ENCODE data around the gene GAS2L2. TPM values are rescaled to one million over a fixed set of nuclear protein-coding genes. Genes with fewer than 3 reads are reported as not detected.

The GAS2L2 gene
- total RNA-seq, 1 donor from 2014 or later, result 0.07 TPM

DNA sequence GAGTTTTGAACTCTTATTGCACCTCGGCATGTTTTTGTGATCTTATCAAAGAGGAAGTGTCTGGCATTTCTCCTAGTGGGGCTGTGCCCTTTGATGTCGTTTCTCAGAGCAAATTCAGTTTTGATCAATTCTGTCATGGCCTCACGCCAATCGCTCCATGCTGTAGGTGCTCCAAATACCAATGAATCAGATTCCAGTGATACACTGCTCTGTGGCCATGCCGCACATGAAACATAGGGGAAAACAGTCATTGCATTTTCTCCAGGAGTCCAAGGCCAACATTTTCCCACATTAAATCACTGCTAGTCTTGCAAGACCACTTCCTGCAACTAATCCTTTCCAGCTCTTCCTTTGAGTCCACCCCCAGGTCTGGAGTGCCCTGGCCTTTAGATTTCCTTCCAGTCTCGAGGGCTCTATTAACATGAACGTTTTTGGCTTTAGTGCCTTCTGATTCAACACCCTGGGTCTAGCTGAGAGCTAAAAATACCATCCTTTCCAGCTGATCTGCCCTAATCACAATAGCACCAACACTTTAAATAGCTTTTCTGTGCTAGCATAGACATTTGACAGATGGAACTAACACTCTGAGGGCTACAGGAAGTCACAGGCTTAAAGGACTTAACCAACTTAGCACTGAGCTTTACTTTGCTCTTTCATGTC, 39.8 kb downstream of the GAS2L2 start:
- no peak for FAIRE-seq
- DNase-seq (ENCODE audit: low read depth), result peak; percentile 99
- Histone ChIP-seq H3K9me3 (ENCODE audit: insufficient read depth, low read depth, low read length) (no peaks in the 10 kb centered on the region), H3K79me2 (ENCODE audit: insufficient read depth, low read length) (peaks cover 7% of the 10 kb centered on the region), H3K9ac (ENCODE audit: low read length) (peak overlapping the region; percentile 63), H3K36me3 (ENCODE audit: insufficient read depth, low read length) (peaks cover 30% of the 10 kb centered on the region), H3K27ac (ENCODE audit: low read depth, low read length) (peak overlapping the region; percentile 81), H3K4me1 (ENCODE audit: insufficient read depth, low read length) (peaks cover 18% of the 10 kb centered on the region), H3K4me2 (ENCODE audit: low read length) (peak overlapping the region; percentile 78), H4K20me1 (ENCODE audit: insufficient read depth, low read length) (peaks cover 12% of the 10 kb centered on the region), H3K4me3 (ENCODE audit: insufficient read depth, low read depth, low read length) (no peak overlapping the region), H3K27me3 (ENCODE audit: insufficient read depth, low read length) (no peaks in the 10 kb centered on the region), H2AFZ (ENCODE audit: low read depth, low read length) (no peak overlapping the region)
- TF ChIP-seq, protein P1, sequence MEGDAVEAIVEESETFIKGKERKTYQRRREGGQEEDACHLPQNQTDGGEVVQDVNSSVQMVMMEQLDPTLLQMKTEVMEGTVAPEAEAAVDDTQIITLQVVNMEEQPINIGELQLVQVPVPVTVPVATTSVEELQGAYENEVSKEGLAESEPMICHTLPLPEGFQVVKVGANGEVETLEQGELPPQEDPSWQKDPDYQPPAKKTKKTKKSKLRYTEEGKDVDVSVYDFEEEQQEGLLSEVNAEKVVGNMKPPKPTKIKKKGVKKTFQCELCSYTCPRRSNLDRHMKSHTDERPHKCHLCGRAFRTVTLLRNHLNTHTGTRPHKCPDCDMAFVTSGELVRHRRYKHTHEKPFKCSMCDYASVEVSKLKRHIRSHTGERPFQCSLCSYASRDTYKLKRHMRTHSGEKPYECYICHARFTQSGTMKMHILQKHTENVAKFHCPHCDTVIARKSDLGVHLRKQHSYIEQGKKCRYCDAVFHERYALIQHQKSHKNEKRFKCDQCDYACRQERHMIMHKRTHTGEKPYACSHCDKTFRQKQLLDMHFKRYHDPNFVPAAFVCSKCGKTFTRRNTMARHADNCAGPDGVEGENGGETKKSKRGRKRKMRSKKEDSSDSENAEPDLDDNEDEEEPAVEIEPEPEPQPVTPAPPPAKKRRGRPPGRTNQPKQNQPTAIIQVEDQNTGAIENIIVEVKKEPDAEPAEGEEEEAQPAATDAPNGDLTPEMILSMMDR (IDR thresholded peaks at IDR 0.05; ENCODE audit: insufficient read depth, low read depth, low read length), result no peak
- TF ChIP-seq EZH2 (IDR thresholded peaks at IDR 0.05; ENCODE audit: insufficient read depth, low read length), result no peak
- H3K36me3 Mint-ChIP-seq (ENCODE audit: low read depth, unreplicated experiment), result peaks cover 4% of the 10 kb centered on the region
- H3K4me1 Mint-ChIP-seq (ENCODE audit: low read depth, unreplicated experiment), result no peaks in the 10 kb centered on the region
- H3K27me3 Mint-ChIP-seq (ENCODE audit: low read depth, unreplicated experiment), result no peaks in the 10 kb centered on the region
- H3K4me3 Mint-ChIP-seq (ENCODE audit: unreplicated experiment), result no peak overlapping the region
- no peak overlapping the region for H3K27ac Mint-ChIP-seq (ENCODE audit: unreplicated experiment)
- H3K9me3 Mint-ChIP-seq (ENCODE audit: unreplicated experiment), result no peaks in the 10 kb centered on the region

DNA sequence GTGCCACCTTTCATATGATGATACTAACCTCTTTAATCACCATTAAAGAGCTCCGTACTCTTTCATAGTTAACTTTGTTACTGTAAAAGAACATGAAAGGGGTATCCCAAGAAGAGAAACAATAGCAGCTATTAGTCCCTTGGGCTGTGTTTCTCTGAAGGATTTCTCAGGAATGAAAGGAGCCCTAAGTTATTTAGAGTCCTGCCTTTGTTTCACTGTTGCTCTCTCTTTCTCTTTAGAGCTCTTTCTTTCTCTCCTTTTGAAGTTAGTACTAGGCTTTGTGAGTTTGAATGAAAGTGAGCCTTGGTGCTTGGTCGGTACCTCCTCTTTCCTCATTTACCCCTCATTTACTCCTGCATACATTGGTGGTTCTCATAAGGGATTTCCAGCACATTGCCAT, 42.1 kb downstream of the GAS2L2 start:
- H3K9me3 ChIP-seq (ENCODE audit: insufficient read depth, low read depth, low read length), result no peaks in the 10 kb centered on the region
- no peak overlapping the region for H3K27ac ChIP-seq (ENCODE audit: low read depth, low read length)
- TF ChIP-seq, protein P1 (IDR thresholded peaks at IDR 0.05; ENCODE audit: insufficient read depth, low read depth, low read length), result no peak
- TF ChIP-seq EZH2 (IDR thresholded peaks at IDR 0.05; ENCODE audit: insufficient read depth, low read length), result no peak
- no peak overlapping the region for H3K4me2 ChIP-seq (ENCODE audit: low read length)
- peaks cover 4% of the 10 kb centered on the region for H3K36me3 Mint-ChIP-seq (ENCODE audit: low read depth, unreplicated experiment)
- no peak overlapping the region for H3K4me3 Mint-ChIP-seq (ENCODE audit: unreplicated experiment)
- DNase-seq (ENCODE audit: low read depth), result no peak
- H3K4me3 ChIP-seq (ENCODE audit: insufficient read depth, low read depth, low read length), result no peak overlapping the region
- H2AFZ ChIP-seq (ENCODE audit: low read depth, low read length), result no peak overlapping the region
- peaks cover 18% of the 10 kb centered on the region for H3K4me1 ChIP-seq (ENCODE audit: insufficient read depth, low read length)
- H3K9ac ChIP-seq (ENCODE audit: low read length), result no peak overlapping the region
- H3K79me2 ChIP-seq (ENCODE audit: insufficient read depth, low read length), result peaks cover 7% of the 10 kb centered on the region
- no peak for FAIRE-seq
- H3K9me3 Mint-ChIP-seq (ENCODE audit: unreplicated experiment), result no peaks in the 10 kb centered on the region
- no peaks in the 10 kb centered on the region for H3K27me3 Mint-ChIP-seq (ENCODE audit: low read depth, unreplicated experiment)
- no peak overlapping the region for H3K27ac Mint-ChIP-seq (ENCODE audit: unreplicated experiment)
- H3K4me1 Mint-ChIP-seq (ENCODE audit: low read depth, unreplicated experiment), result no peaks in the 10 kb centered on the region
- H4K20me1 ChIP-seq (ENCODE audit: insufficient read depth, low read length), result peaks cover 3% of the 10 kb centered on the region
- H3K27me3 ChIP-seq (ENCODE audit: insufficient read depth, low read length), result no peaks in the 10 kb centered on the region
- peaks cover 9% of the 10 kb centered on the region for H3K36me3 ChIP-seq (ENCODE audit: insufficient read depth, low read length)

DNA sequence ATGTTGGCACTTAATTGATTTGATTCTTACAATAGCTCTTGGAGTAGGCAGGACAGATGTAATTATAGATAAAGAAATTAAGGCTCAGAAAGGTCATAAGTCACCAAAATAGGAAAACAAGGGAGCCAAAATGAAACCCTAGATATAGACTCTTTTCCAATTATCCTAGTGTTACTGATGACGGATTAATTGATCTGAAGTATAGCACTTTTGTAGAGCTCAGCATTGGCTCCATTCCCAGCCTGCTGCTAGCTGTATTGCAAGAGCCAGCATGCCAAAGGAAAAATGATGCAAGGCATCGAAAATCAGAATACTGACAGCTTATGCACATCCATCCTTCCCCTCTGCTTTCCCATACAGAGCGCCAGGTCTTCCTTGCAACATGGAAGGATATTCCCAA, 43.2 kb downstream of the GAS2L2 start:
- H3K36me3 Mint-ChIP-seq (ENCODE audit: low read depth, unreplicated experiment), result peaks cover 6% of the 10 kb centered on the region

More for the DNA sequence above, 43.2 kb downstream of the GAS2L2 start:
- Histone ChIP-seq H3K9ac (ENCODE audit: low read length) (no peak overlapping the region), H3K4me1 (ENCODE audit: insufficient read depth, low read length) (peaks cover 18% of the 10 kb centered on the region), H3K27me3 (ENCODE audit: insufficient read depth, low read length) (no peaks in the 10 kb centered on the region), H3K36me3 (ENCODE audit: insufficient read depth, low read length) (peaks cover 6% of the 10 kb centered on the region), H4K20me1 (ENCODE audit: insufficient read depth, low read length) (peaks cover 3% of the 10 kb centered on the region), H3K27ac (ENCODE audit: low read depth, low read length) (no peak overlapping the region), H3K4me2 (ENCODE audit: low read length) (no peak overlapping the region), H3K79me2 (ENCODE audit: insufficient read depth, low read length) (peaks cover 4% of the 10 kb centered on the region), H2AFZ (ENCODE audit: low read depth, low read length) (no peak overlapping the region), H3K9me3 (ENCODE audit: insufficient read depth, low read depth, low read length) (no peaks in the 10 kb centered on the region), H3K4me3 (ENCODE audit: insufficient read depth, low read depth, low read length) (no peak overlapping the region)
- DNase-seq (ENCODE audit: low read depth) (no peak), FAIRE-seq (no peak)
- no peak overlapping the region for H3K27ac Mint-ChIP-seq (ENCODE audit: unreplicated experiment)
- TF ChIP-seq, protein P1 (IDR thresholded peaks at IDR 0.05; ENCODE audit: insufficient read depth, low read depth, low read length), result no peak
- no peak for TF ChIP-seq EZH2 (IDR thresholded peaks at IDR 0.05; ENCODE audit: insufficient read depth, low read length)
- H3K9me3 Mint-ChIP-seq (ENCODE audit: unreplicated experiment), result no peaks in the 10 kb centered on the region
- no peaks in the 10 kb centered on the region for H3K4me1 Mint-ChIP-seq (ENCODE audit: low read depth, unreplicated experiment)
- H3K4me3 Mint-ChIP-seq (ENCODE audit: unreplicated experiment), result no peak overlapping the region
- no peaks in the 10 kb centered on the region for H3K27me3 Mint-ChIP-seq (ENCODE audit: low read depth, unreplicated experiment)

Measured in astrocyte (in vitro differentiated cells and primary cell).